GM12801 (cell line): ENCODE data around the gene CCNT1.

ENCODE experiments used
- CTCF ChIP-seq: IDR thresholded peaks from one replicate; pipeline ENCODE4 v1.5.1; 2011; ENCODE audit warnings: control low read depth; ENCODE audit not compliant: insufficient read length; ENCODE audit errors: extremely low read depth

Gene CCNT1

GRCh38 chr12:48696626-48697025 lies 19.9 kb downstream of the CCNT1 start:
- TF ChIP-seq CTCF: no peak

GRCh38 chr12:48695859-48696258 lies 20.6 kb downstream of the CCNT1 start:
- no peak for TF ChIP-seq CTCF

- TF ChIP-seq CTCF: no peak
These were observed 22.5 kb downstream of the CCNT1 start for GRCh38 chr12:48694038-48694437.

- no peak for TF ChIP-seq CTCF
These were observed 22.9 kb downstream of the CCNT1 start for GRCh38 chr12:48693572-48693971.

GRCh38 chr12:48691826-48692487 lies 24.6 kb downstream of the CCNT1 start:
- TF ChIP-seq CTCF: no peak

GRCh38 chr12:48690990-48691389 lies 25.5 kb downstream of the CCNT1 start:
- no peak for TF ChIP-seq CTCF

GRCh38 chr12:48690436-48690835 lies 26.1 kb downstream of the CCNT1 start:
- no peak for TF ChIP-seq CTCF
